PC-3 (cell line): Measurements from ENCODE around the gene RPL31. TPM values are rescaled to one million over a fixed set of nuclear protein-coding genes. Genes with fewer than 3 reads are reported as not detected.

Experiments used
- ATAC-seq: fragments of 200-7000 bp; cut with Tn5 transposase; 2 replicates; pipeline ENCODE4 v1.9.1; 2020; ENCODE audit warnings: mild to moderate bottlenecking, moderate library complexity
- BruUV-seq: library from RNA; stranded (reverse); fragments of 400-500 nt; replicated peaks from 2 replicates; lab custom pipeline; 2021; lab: Mats Ljungman, UMichigan
- CTCF ChIA-PET: fragments of 300-600 bp; sonication (Branson Sonifier 250); formaldehyde crosslinking; loops from one replicate; lab custom pipeline; 2022; ENCODE audit warnings: antibody characterized with exemption; lab: Charles Lee
- POLR2A ChIA-PET: fragments of 300-600 bp; sonication (Branson Sonifier 250); formaldehyde crosslinking; loops from one replicate; lab custom pipeline; 2022; ENCODE audit warnings: antibody characterized with exemption; ENCODE audit not compliant: unreplicated experiment; lab: Charles Lee
- DNase-seq: peaks from one replicate; pipeline ENCODE4 v3.0.0-alpha.2; 2015
- H2AFZ ChIP-seq: fragments of 300-600 bp; sonication (generic); 2 replicates; pipeline ENCODE4 v1.6.0; 2016; ENCODE audit warnings: antibody characterized with exemption, low read length
- H3F3A ChIP-seq: fragments of 300-600 bp; sonication (generic); one replicate; pipeline ENCODE4 v1.6.0; 2017; ENCODE audit warnings: antibody characterized with exemption, low read length, control low read depth, mild to moderate bottlenecking; ENCODE audit not compliant: unreplicated experiment
- H3K27ac ChIP-seq: fragments of 300-600 bp; sonication (generic); 2 replicates; pipeline ENCODE4 v1.5.1; 2016; ENCODE audit warnings: mild to moderate bottlenecking, low read length
- H3K27me3 ChIP-seq: fragments of 300-600 bp; sonication (generic); 2 replicates; pipeline ENCODE4 v1.6.1; 2016; ENCODE audit warnings: low read length, mixed read lengths
- H3K36me3 ChIP-seq: fragments of 300-600 bp; sonication (generic); 2 replicates; pipeline ENCODE4 v1.6.1; 2016; ENCODE audit warnings: low read depth, mixed run types, low read length, mixed read lengths
- H3K4me1 ChIP-seq: fragments of 300-600 bp; sonication (generic); 2 replicates; pipeline ENCODE4 v1.5.1; 2016; ENCODE audit warnings: low read length; ENCODE audit not compliant: insufficient read depth
- H3K4me2 ChIP-seq: fragments of 300-600 bp; sonication (generic); 2 replicates; pipeline ENCODE4 v1.6.0; 2016; ENCODE audit warnings: low read length
- H3K4me3 ChIP-seq: fragments of 300-600 bp; sonication (generic); 2 replicates; pipeline ENCODE4 v1.5.1; 2016; ENCODE audit warnings: mild to moderate bottlenecking, low read length, mixed read lengths
- H3K79me2 ChIP-seq: fragments of 300-600 bp; sonication (generic); 2 replicates; pipeline ENCODE4 v1.6.1; 2017; ENCODE audit warnings: low read length, mixed read lengths
- H3K9ac ChIP-seq: fragments of 300-600 bp; sonication (generic); 2 replicates; pipeline ENCODE4 v1.6.0; 2016; ENCODE audit warnings: mild to moderate bottlenecking, low read length
- H3K9me2 ChIP-seq: fragments of 300-600 bp; sonication (generic); replicated peaks from 2 replicates; pipeline ENCODE4 v1.6.1; 2016; ENCODE audit warnings: mixed run types, low read length, mixed read lengths
- H3K9me3 ChIP-seq: fragments of 300-600 bp; sonication (generic); 2 replicates; pipeline ENCODE4 v1.6.1; 2016; ENCODE audit warnings: low read length, mixed read lengths
- H4K20me1 ChIP-seq: fragments of 300-600 bp; sonication (generic); 2 replicates; pipeline ENCODE4 v1.6.1; 2016; ENCODE audit warnings: low read length, mixed read lengths
- EZH2 ChIP-seq: fragments of 300-600 bp; sonication (generic); IDR thresholded peaks from one replicate; pipeline ENCODE4 v1.6.1; 2017; ENCODE audit warnings: antibody characterized with exemption, mild to moderate bottlenecking, low read length; ENCODE audit not compliant: unreplicated experiment
- EZH2phosphoT487 ChIP-seq: fragments of 300-600 bp; sonication (generic); IDR thresholded peaks from 2 replicates; pipeline ENCODE4 v1.6.1; 2018; ENCODE audit warnings: mild to moderate bottlenecking, antibody characterized with exemption, low read length, borderline replicate concordance
- intact Hi-C: fragments of 100-400 bp; cut with micrococcal nuclease; formaldehyde crosslinking; loops from 2 replicates; pipeline ENCODE4 v1.9.0; 2023
- total RNA-seq: library from RNA; depleted of rRNA; stranded (reverse); fragments of >200 nt; gene quantifications from 2 replicates; pipeline ENCODE4 v1.2.3, GENCODE V29; 2014; rRNA removed
- TF ChIP-seq, protein P1 (sequence below): fragments of 300-600 bp; sonication (generic); conservative IDR thresholded peaks from 2 replicates; pipeline ENCODE4 v1.5.1; 2017; ENCODE audit warnings: antibody characterized with exemption, low read depth, mild to moderate bottlenecking, low read length

RPL31 gene
- total RNA-seq, 1 experiment from 2014 or later, result 756 TPM

- H4K20me1 ChIP-seq, result no peaks in the 10 kb centered on the region
- no peaks in the 10 kb centered on the region for H3F3A ChIP-seq
- H2AFZ ChIP-seq, result no peak overlapping the region
- intact Hi-C loops, result no loop called here
- peaks cover 30% of the 10 kb centered on the region for H3K36me3 ChIP-seq
- ChIA-PET CTCF (no interaction called here), POLR2A (no interaction called here)
- H3K27me3 ChIP-seq, result no peaks in the 10 kb centered on the region
- peaks cover 20% of the 10 kb centered on the region for H3K4me1 ChIP-seq
- ATAC-seq (no peak), DNase-seq (no peak)
- H3K27ac ChIP-seq, result no peak overlapping the region
- no TSS peak for BruUV-seq
- no peak overlapping the region for H3K4me3 ChIP-seq
- no peak overlapping the region for H3K4me2 ChIP-seq
- TF ChIP-seq EZH2, result no peak
- peaks cover under 1% of the 10 kb centered on the region; the same call in 1 of the 2 replicates for H3K79me2 ChIP-seq
- H3K9me2 ChIP-seq, result no peaks in the 10 kb centered on the region
- H3K9me3 ChIP-seq, result no peaks in the 10 kb centered on the region
- H3K9ac ChIP-seq, result no peak overlapping the region
These were observed 50.1 kb downstream of the RPL31 start for GRCh38 chr2:101052147-101052546.

DNA sequence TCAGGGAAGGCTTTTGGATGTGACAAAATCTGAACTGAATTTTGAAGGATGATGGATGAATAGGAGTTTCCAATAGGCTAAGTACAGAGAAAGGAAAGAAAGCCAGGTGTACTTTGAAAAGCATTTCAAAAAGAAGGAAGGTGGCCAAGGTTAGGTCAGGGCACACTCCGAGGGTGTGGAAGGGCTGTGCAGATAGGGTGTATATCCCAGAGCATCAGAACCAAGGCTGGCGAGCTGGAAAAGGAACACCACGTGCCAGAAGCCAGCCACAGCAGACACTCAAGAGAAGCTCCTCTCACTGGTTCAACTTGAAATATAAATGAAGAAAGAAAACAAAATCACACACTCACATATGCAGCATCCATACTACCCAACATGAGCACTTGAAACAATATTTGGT, 51.0 kb downstream of the RPL31 start:
- peaks cover 16% of the 10 kb centered on the region for H3K4me1 ChIP-seq
- H2AFZ ChIP-seq, result no peak overlapping the region
- TF ChIP-seq EZH2phosphoT487 (no peak), EZH2 (no peak)
- TF ChIP-seq, protein P1, sequence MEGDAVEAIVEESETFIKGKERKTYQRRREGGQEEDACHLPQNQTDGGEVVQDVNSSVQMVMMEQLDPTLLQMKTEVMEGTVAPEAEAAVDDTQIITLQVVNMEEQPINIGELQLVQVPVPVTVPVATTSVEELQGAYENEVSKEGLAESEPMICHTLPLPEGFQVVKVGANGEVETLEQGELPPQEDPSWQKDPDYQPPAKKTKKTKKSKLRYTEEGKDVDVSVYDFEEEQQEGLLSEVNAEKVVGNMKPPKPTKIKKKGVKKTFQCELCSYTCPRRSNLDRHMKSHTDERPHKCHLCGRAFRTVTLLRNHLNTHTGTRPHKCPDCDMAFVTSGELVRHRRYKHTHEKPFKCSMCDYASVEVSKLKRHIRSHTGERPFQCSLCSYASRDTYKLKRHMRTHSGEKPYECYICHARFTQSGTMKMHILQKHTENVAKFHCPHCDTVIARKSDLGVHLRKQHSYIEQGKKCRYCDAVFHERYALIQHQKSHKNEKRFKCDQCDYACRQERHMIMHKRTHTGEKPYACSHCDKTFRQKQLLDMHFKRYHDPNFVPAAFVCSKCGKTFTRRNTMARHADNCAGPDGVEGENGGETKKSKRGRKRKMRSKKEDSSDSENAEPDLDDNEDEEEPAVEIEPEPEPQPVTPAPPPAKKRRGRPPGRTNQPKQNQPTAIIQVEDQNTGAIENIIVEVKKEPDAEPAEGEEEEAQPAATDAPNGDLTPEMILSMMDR, result no peak
- H3K79me2 ChIP-seq, result no peaks in the 10 kb centered on the region; the same call in 1 of the 2 replicates
- no peaks in the 10 kb centered on the region for H3F3A ChIP-seq
- H3K27ac ChIP-seq, result no peak overlapping the region
- no peaks in the 10 kb centered on the region for H3K9me2 ChIP-seq
- no peaks in the 10 kb centered on the region for H3K9me3 ChIP-seq
- H3K36me3 ChIP-seq, result peaks cover 36% of the 10 kb centered on the region
- DNase-seq (no peak), ATAC-seq (no peak)
- H3K4me2 ChIP-seq, result no peak overlapping the region
- no peaks in the 10 kb centered on the region for H4K20me1 ChIP-seq
- no peaks in the 10 kb centered on the region for H3K27me3 ChIP-seq
- H3K9ac ChIP-seq, result no peak overlapping the region
- POLR2A ChIA-PET, result interaction anchor here (0.6 kb wide), 1 partner anchor 12 kb away, joined by 3 read pairs; no protein-coding TSS in a partner anchor
- no TSS peak for BruUV-seq
- intact Hi-C loops, result no loop called here
- H3K4me3 ChIP-seq, result no peak overlapping the region
- CTCF ChIA-PET, result no interaction called here

Other genes starting within 250 kb of the RPL31 start
- 54.8 and 55.4 TPM in 2 replicates for gene NPAS2, start 182.2 kb upstream of the RPL31 start, total RNA-seq
- 39.7 and 41.7 TPM in 2 replicates for gene TBC1D8, start 149.1 kb downstream of the RPL31 start, total RNA-seq